ENCODE measurements around the gene NCOA3. TPM values are rescaled to one million over a fixed set of nuclear protein-coding genes. Genes with fewer than 3 reads are reported as not detected.

Gene NCOA3
- total and polyA plus RNA-seq, 2 of the 8 experiments (the other 6 are each of a cell fraction or from before 2014, with no cell fraction given) = 7.9 to 24.7 TPM

GRCh38 chr20:47568019-47568418 is 66.3 kb downstream of the NCOA3 start:
- H4K20me1 ChIP-seq (replicated peaks in 1 of 2; ENCODE audit: control insufficient read depth in 1 of 2, insufficient read depth in 2 of 2, low read length in 2 of 2) = peaks cover 0 to 2% of the 10 kb centered on the region in 2 experiments
- no peak overlapping the region for H3K9ac ChIP-seq (replicated peaks in 1 of 4; ENCODE audit: extremely low read depth in 1 of 4, low read depth in 3 of 4, low read length in 3 of 4)
- H3K18ac ChIP-seq (ENCODE audit: extremely low read depth, low read length) = no peak overlapping the region
- peaks cover 0 to 2% (median 0%) of the 10 kb centered on the region in 4 experiments; a peak in 2 of 7 replicates for H3K4me1 ChIP-seq (replicated peaks in 1 of 4; ENCODE audit: control insufficient read depth in 3 of 4, insufficient read depth in 4 of 4, low read length in 3 of 4)
- no peak overlapping the region for H3K14ac ChIP-seq (ENCODE audit: insufficient read length)
- DNase-seq (ENCODE audit: low read depth in 1 of 2, low spot score in 2 of 2) (no peak), FAIRE-seq (no peak)
- H4K8ac ChIP-seq (ENCODE audit: extremely low read depth, insufficient read depth, low read length) = no peak overlapping the region
- H3K79me1 ChIP-seq (ENCODE audit: low read depth, low read length) = peaks cover 3% of the 10 kb centered on the region
- H3K56ac ChIP-seq (replicated peaks; ENCODE audit: insufficient read length, low read depth, low read length) = no peak overlapping the region
- no peaks in the 10 kb centered on the region for H3K27me3 ChIP-seq (replicated peaks in 1 of 4; ENCODE audit: control insufficient read depth in 3 of 4, extremely low read depth in 1 of 4, insufficient read depth in 3 of 4, low read length in 3 of 4)
- no peak overlapping the region for H2BK120ac ChIP-seq (replicated peaks; ENCODE audit: low read depth, low read length)
- H3K4me3 ChIP-seq (ENCODE audit: extremely low read depth in 1 of 4, insufficient read depth in 2 of 4, low read depth in 3 of 4, low read length in 4 of 4) = no peak overlapping the region
- CTCF ChIA-PET (ENCODE audit: partially characterized antibody) = interaction anchor here (0.7 to 3.9 kb wide), 3 partner anchors 15 to 32 kb away, joined by 3 to 13 read pairs (median 5); no protein-coding TSS in a partner anchor
- H3K79me2 ChIP-seq (ENCODE audit: control insufficient read depth in 1 of 2, insufficient read depth in 2 of 2, low read length in 2 of 2) = peaks cover 0 to 63% of the 10 kb centered on the region in 2 experiments; a peak in 3 of 4 replicates
- no peak overlapping the region for H2BK5ac ChIP-seq (ENCODE audit: low read depth, low read length)
- H3K4ac ChIP-seq (replicated peaks; ENCODE audit: insufficient read length, low read depth, low read length) = no peak overlapping the region
- H3K9me3 ChIP-seq (ENCODE audit: insufficient read depth in 2 of 2, low read depth in 1 of 2, low read length in 1 of 2) = peaks cover 0 to 2% of the 10 kb centered on the region in 2 experiments; a peak in 1 of 4 replicates
- 87% methylated on average over 2 of the region's 2 CpGs; no CpG with 5 or more reads in 1 of the 2 experiments for WGBS, 2 experiments (ENCODE audit: extremely low coverage in 1 of 2, insufficient coverage in 1 of 2, insufficient read length in 1 of 2, insufficient replicate concordance in 2 of 2, low coverage in 1 of 2, low lambda C conversion rate in 2 of 2, missing lambda C conversion rate in 1 of 2)
- no peak overlapping the region for H3K23ac ChIP-seq (ENCODE audit: insufficient read length)
- H2AK5ac ChIP-seq (ENCODE audit: low read depth, low read length) = no peak overlapping the region
- no peak overlapping the region for H2BK20ac ChIP-seq (ENCODE audit: low read length)
- no peak overlapping the region for H2AFZ ChIP-seq (ENCODE audit: low read length)
- H3K4me2 ChIP-seq (ENCODE audit: insufficient read depth in 1 of 2, low read depth in 2 of 2, low read length in 2 of 2) = no peak overlapping the region
- H2BK15ac ChIP-seq (ENCODE audit: low read length) = no peak overlapping the region
- H4K91ac ChIP-seq (replicated peaks; ENCODE audit: insufficient read length, low read length) = no peak overlapping the region
- no peaks in the 10 kb centered on the region for H3K23me2 ChIP-seq (ENCODE audit: low read depth, low read length)
- H4K5ac ChIP-seq (ENCODE audit: insufficient read length, low read depth, low read length) = no peak overlapping the region
- H2BK12ac ChIP-seq (ENCODE audit: low read depth, low read length) = no peak overlapping the region
- no peak overlapping the region for H3K27ac ChIP-seq (ENCODE audit: low read depth, low read length)
- H3K36me3 ChIP-seq (ENCODE audit: control insufficient read depth in 2 of 4, insufficient read depth in 4 of 4, low read length in 3 of 4) = no peaks in the 10 kb centered on the region; a peak in 1 of 8 replicates
- POLR2A ChIA-PET (ENCODE audit: partially characterized antibody) = no interaction called here
- TF ChIP-seq YY1 (IDR thresholded peaks at IDR 0.05; ENCODE audit: low read depth, low read length) = no peak
- no peak for TF ChIP-seq CTCF (IDR thresholded peaks at IDR 0.05; ENCODE audit: control extremely low read depth in 1 of 3, insufficient read depth in 1 of 3, low read depth in 1 of 3, low read length in 3 of 3)
- TF ChIP-seq BRCA1 (IDR thresholded peaks at IDR 0.05; ENCODE audit: low read depth, low read length) = no peak
- TF ChIP-seq MAX (IDR thresholded peaks at IDR 0.05) = no peak
- TF ChIP-seq CTBP2 (IDR thresholded peaks at IDR 0.05; ENCODE audit: borderline replicate concordance, insufficient read depth, insufficient read length, low read length) = no peak
- TF ChIP-seq EGR1 (IDR thresholded peaks at IDR 0.05; ENCODE audit: borderline replicate concordance, low read depth, low read length) = no peak
- TF ChIP-seq PHF8 (conservative IDR thresholded peaks at IDR 0.05; ENCODE audit: low read depth, low read length) = no peak
- TF ChIP-seq GABPA (IDR thresholded peaks at IDR 0.05; ENCODE audit: borderline replicate concordance, insufficient read depth, low read length) = no peak
- TF ChIP-seq E2F6 (IDR thresholded peaks at IDR 0.05) = no peak
- TF ChIP-seq SRF (IDR thresholded peaks at IDR 0.05; ENCODE audit: low read depth, low read length) = no peak
